NT2/D1 (cell line): ENCODE data around the gene MRPL55.

Source experiments
- SUZ12 ChIP-seq: IDR thresholded peaks from 2 replicates; pipeline ENCODE4 v1.6.1; 2011; ENCODE audit not compliant: insufficient read length, insufficient read depth; ENCODE audit errors: extremely low read depth
- YY1 ChIP-seq: IDR thresholded peaks from 2 replicates; pipeline ENCODE4 v1.6.1; 2011; ENCODE audit not compliant: insufficient read length, insufficient read depth

- TF ChIP-seq SUZ12 (no peak), YY1 (no peak)
Measured at GRCh38 chr1:228146417-228147150, 37.5 kb upstream of the MRPL55 start.
